Astrocyte of the cerebellum (primary cell): ENCODE results near the gene ZNF276.

Experiments
- DNase-seq: peaks from one replicate; pipeline ENCODE4 v3.0.0-alpha.2; 2011; ENCODE audit warnings: low read depth
- H3K4me3 ChIP-seq: 2 replicates; pipeline ENCODE4 v1.5.1; 2011; ENCODE audit warnings: mild to moderate bottlenecking, low read depth, low read length, moderate library complexity
- in situ Hi-C: cut with HindIII; loops from 2 replicates; pipeline ENCODE4 v1.10.0; 2017; ENCODE audit warnings: low sequenced_read_pairs
- TF ChIP-seq, protein P1 (sequence below): IDR thresholded peaks from 2 replicates; pipeline ENCODE4 v1.5.1; 2012; ENCODE audit warnings: low read length, low read depth, moderate library complexity, mild to moderate bottlenecking; ENCODE audit errors: missing control alignments

The ZNF276 gene

DNA sequence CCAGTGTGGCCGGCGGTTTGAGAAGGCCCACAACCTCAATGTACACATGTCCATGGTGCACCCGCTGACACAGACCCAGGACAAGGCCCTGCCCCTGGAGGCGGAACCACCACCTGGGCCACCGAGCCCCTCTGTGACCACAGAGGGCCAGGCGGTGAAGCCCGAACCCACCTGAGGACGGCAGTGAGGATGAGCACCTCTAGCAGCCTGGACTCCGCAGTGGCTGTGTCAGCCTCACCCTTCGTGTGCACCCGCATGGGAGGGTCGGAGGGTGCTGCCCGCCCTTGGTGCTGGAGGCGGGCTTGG lies 16.7 kb downstream of the ZNF276 start:
- H3K4me3 ChIP-seq = no peak overlapping the region
- TF ChIP-seq, protein P1, sequence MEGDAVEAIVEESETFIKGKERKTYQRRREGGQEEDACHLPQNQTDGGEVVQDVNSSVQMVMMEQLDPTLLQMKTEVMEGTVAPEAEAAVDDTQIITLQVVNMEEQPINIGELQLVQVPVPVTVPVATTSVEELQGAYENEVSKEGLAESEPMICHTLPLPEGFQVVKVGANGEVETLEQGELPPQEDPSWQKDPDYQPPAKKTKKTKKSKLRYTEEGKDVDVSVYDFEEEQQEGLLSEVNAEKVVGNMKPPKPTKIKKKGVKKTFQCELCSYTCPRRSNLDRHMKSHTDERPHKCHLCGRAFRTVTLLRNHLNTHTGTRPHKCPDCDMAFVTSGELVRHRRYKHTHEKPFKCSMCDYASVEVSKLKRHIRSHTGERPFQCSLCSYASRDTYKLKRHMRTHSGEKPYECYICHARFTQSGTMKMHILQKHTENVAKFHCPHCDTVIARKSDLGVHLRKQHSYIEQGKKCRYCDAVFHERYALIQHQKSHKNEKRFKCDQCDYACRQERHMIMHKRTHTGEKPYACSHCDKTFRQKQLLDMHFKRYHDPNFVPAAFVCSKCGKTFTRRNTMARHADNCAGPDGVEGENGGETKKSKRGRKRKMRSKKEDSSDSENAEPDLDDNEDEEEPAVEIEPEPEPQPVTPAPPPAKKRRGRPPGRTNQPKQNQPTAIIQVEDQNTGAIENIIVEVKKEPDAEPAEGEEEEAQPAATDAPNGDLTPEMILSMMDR = no peak
- in situ Hi-C loops = no loop called here
- DNase-seq = no peak

DNA sequence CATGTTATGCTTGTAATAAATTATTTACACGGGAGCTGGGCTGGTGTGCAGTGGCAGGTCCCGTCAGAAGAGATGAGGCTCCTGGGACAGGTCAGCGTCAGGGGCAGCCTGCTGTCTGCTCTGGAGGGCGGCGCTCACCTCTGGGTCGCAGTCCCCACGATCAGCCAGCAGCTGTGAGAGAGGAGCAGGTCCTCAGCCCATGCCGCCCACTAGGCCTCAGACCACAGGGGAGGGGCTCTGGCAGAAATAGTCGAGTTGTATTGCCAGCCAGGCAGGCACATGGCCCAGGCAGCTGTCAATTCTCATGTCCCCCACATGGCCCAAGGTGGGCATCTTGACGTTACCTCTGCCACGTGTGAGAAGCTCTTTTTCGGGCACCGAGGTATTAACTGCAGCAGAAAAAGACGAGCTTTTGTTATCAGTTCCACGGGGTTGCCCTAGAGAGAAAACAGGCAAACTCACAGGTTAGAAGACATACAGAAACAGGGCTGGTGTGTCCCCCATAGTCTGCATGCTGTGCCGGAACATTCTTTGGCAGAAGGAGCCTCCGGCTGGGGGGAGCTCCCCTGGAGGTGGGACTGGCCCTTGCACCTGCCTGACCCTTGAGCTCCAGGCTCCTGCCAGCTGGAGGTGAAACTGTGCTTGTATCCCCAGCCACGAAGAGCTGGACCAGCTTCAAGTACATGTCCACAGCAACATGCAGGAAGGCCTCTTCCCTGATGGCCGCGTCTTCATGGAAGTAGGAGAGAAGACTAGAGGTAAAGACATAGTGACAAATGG lies 17.4 kb downstream of the ZNF276 start:
- in situ Hi-C loops = no loop called here
- no peak for DNase-seq
- H3K4me3 ChIP-seq = no peak overlapping the region
- TF ChIP-seq, protein P1 = no peak

DNA sequence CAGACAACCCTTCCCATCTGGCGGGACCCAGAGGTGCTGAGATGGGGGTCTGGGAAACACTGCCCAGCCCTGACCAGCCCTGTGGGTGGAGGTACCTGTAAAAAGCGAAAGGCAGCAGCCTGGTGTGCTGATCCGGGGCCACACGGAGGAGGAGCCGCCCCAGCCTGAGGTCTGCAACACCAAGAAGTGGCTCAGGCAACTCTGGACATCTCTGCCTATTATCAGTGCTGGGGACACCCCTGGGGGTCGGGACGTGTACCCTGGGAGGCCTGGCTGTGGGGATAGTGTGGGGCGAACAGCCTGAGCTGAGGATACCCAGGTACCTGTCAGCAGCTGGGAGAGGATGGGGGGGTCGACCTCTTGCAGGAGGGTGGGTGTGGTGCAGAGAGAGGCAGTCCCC lies 18.0 kb downstream of the ZNF276 start:
- DNase-seq = no peak
- TF ChIP-seq, protein P1 = no peak
- in situ Hi-C loops = no loop called here
- H3K4me3 ChIP-seq = no peak overlapping the region

DNA sequence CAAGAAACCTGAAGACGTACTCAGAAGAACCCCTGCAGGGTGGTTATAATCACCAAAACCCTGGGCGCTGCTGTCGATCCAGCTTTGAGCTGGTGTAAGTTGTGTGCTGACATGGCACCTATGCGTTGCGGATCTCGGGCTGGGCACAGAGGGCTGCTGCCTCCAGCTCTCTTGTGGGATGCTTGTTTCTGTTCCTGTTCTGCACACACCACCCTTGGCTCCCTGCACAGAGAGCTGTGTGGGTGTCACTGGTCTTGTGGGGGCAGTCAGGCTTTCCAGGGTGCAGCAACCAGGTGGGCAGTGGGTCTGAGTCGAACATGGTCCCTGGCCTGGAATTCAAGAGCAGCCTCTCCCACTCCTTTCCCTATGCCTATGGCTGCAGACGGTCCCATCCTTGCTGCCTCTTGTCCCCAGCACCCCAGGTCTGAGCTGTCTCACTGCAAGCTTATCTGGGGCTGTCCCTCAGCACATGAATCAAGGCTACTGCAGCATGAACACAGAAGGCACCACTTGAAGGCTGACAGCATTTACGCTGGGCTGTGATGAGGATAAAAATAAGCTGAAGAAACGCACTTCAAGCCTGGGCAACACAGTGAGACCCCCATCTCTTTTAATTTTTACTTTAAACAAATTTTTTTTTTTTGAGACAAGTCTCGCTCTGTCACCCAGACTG lies 20.1 kb downstream of the ZNF276 start:
- DNase-seq = no peak
- TF ChIP-seq, protein P1 = no peak
- in situ Hi-C loops = no loop called here
- no peak overlapping the region for H3K4me3 ChIP-seq

DNA sequence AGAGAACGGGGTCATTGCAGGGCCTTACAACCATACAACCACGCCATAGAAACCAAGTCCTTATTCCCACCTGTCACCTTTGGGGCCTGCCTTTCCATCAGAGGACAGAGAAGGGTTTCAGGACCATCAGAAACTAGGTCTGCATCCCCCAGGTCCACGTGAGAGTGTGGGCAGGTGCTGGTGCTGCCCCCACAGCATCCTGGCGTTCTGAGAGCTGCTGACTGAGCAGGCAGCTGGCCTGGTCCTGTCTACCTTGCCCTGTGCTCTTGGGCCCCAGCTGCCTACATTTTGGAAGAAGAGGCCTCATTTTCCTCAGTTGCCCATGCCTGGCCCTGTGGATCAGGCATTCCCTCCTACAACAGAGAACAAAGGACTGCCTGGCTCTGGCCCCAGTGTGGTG lies 21.6 kb downstream of the ZNF276 start:
- no peak overlapping the region for H3K4me3 ChIP-seq
- no peak for DNase-seq
- in situ Hi-C loops = no loop called here
- TF ChIP-seq, protein P1 = no peak

DNA sequence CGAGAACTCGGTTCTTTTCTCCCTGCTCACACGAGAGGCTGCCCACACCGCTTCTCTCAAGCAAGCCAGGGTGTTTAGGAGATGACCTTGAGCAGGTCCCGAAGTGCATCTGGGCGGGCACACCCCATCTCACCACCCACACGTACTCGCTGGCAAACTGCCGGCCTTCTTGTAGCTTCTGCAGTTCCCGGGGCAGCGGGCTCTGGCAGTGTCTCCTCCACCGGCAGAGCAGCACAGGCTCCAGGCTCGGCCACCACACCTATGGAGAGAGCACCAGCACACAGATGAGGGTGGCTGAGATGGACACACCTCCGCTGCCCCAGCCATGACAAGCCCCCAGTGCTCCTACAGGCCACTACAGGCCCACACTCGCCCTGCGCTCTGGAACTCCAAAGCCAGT lies 23.5 kb downstream of the ZNF276 start:
- H3K4me3 ChIP-seq = no peak overlapping the region
- in situ Hi-C loops = no loop called here
- TF ChIP-seq, protein P1 = no peak
- no peak for DNase-seq
